ENCODE data around the gene KIF17.
"Not testable (repeated sequence)": the region's sequence is repeated elsewhere in the genome, so short reads cannot be mapped to it uniquely, and the experiment has no call there.

The KIF17 gene

DNA sequence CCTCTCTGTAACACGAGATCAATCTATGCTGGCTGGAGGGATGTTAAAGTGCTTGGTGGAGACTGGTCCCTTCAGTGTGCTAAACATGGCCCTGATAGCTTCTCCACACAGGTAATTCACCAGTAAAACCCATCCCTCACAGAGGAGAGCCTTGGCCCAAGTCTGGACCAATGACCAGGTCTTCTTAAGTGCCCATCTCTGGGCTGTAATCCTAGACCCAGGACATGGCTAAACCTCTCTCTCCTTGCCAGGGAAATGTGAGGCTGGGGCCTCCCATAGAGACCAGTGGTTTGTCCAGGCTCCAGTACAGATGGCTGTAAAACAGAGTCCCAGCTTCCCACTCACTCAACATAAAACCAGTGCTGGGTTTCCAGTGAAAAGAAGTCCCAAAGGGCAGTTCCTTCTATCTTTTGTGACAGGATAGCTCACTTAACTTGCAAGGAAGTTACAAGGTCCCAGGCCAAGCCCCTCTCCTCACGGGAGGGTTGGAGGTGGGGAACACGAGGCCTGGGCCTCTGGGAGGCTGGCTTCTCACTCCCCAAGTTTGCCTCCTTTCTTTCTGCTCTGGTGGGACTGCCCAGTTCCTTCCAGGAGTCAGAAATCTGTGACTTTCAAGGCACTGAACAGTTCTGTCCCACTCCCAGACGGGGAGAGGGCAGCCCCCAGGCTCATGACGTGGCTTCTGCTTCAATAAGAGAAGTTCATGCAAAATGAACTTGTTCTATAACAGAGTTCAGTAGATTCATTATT is 2.2 kb upstream of the KIF17 start:
- Histone ChIP-seq H3K4me3 (no peak overlapping the region), H3K27ac (no peak overlapping the region), H3K36me3 (ENCODE audit: insufficient read depth, low read length) (no peaks in the 10 kb centered on the region), H3K9me3 (ENCODE audit: low read depth, low read length) (no peaks in the 10 kb centered on the region), H3K9ac (ENCODE audit: insufficient read length) (no peak overlapping the region)
- no peak for DNase-seq (ENCODE audit: low read depth, low spot score)
- TF ChIP-seq POLR2AphosphoS5 (IDR thresholded peaks at IDR 0.05; ENCODE audit: borderline replicate concordance, low read depth, low read length) (no peak), EZH2 (IDR thresholded peaks at IDR 0.05) (no peak), FOXP2 (optimal IDR thresholded peaks at IDR 0.05; ENCODE audit: control extremely low read depth, extremely low read length, insufficient read depth) (no peak)

DNA sequence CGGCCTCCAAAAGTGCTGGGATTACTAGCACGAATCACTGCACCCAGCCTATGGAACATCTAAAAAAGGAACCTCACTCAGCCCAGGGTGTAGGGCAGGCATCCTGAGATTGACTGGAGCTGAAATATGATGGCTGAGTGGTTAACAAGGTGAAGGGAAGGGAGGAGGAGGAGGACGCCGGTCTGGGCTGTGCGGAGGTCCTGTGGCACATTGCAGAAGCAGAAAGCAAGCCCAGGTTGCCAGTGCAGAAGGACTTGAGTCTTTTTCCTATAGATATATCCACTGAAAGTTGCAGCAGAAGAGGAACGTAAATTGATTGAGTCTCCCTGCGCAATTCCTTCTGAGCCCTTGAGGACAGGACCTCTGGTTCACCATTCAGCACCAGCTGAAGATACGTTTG is 1.5 kb upstream of the KIF17 start:
- no peaks in the 10 kb centered on the region for H3K36me3 ChIP-seq (ENCODE audit: insufficient read depth, low read length)
- H3K9ac ChIP-seq (ENCODE audit: insufficient read length): no peak overlapping the region
- TF ChIP-seq FOXP2 (optimal IDR thresholded peaks at IDR 0.05; ENCODE audit: control extremely low read depth, extremely low read length, insufficient read depth) (no peak), POLR2AphosphoS5 (IDR thresholded peaks at IDR 0.05; ENCODE audit: borderline replicate concordance, low read depth, low read length) (no peak), EZH2 (IDR thresholded peaks at IDR 0.05) (no peak)
- H3K4me3 ChIP-seq: no peak overlapping the region
- no peak overlapping the region for H3K27ac ChIP-seq
- H3K9me3 ChIP-seq (ENCODE audit: low read depth, low read length): no peaks in the 10 kb centered on the region
- DNase-seq (ENCODE audit: low read depth, low spot score): no peak

DNA sequence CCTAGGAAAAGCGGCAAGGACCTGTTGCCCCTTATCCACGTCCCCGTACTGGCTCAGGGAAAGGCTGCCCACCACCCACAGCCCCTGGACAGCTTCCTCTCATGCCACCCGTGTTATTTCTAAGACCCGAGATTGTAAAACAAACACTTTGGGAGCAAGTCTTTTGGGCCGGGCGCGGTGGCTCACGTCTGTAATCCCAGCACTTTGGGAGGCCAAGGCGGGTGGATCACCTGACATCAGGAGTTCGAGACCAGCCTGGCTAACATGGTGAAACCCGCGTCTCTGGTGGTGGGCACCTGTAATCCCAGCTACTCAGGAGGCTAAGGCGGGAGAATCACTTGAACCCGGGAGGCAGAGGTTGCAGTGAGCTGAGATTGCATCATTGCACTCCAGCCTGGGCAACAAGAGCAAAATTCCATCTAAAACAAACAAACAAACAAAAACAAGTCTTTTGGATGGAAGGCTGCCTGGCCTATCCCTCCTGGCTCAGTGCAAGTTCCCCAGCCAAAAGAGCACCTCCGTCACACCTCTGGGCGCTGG is 606 bp upstream of the KIF17 start:
- not testable (repeated sequence) for H3K9ac ChIP-seq (ENCODE audit: insufficient read length); DNase-seq (ENCODE audit: low read depth, low spot score); H3K36me3 ChIP-seq (ENCODE audit: insufficient read depth, low read length); H3K9me3 ChIP-seq (ENCODE audit: low read depth, low read length); H3K27ac ChIP-seq
- peak overlapping the region; percentile 76 for H3K4me3 ChIP-seq

DNA sequence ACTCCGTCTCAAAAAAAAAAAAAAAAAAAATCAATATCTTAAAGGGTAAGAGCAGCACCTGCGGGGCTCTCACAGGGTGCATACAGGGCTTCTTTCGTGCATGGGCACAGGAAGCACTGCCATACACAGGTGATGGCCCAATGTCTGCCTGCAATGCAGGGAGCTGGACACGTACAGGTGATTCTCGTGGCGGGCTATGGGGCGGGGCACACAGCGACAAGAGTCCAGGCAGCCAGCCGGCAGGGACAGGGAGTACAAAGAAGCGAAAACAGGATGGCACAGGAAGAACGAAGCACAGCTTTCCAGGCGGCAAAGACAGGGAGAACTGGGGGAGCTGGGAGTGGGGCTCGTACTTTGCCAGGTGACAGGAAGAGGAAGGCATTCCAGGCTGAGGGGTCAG is 1.6 kb downstream of the KIF17 start:
- Histone ChIP-seq H3K36me3 (ENCODE audit: insufficient read depth, low read length) (no peaks in the 10 kb centered on the region), H3K27ac (no peak overlapping the region), H3K9ac (ENCODE audit: insufficient read length) (no peak overlapping the region), H3K9me3 (ENCODE audit: low read depth, low read length) (no peaks in the 10 kb centered on the region), H3K4me3 (no peak overlapping the region)
- TF ChIP-seq POLR2AphosphoS5 (IDR thresholded peaks at IDR 0.05; ENCODE audit: borderline replicate concordance, low read depth, low read length) (no peak), EZH2 (IDR thresholded peaks at IDR 0.05) (no peak), FOXP2 (optimal IDR thresholded peaks at IDR 0.05; ENCODE audit: control extremely low read depth, extremely low read length, insufficient read depth) (no peak)
- DNase-seq (ENCODE audit: low read depth, low spot score): no peak

DNA sequence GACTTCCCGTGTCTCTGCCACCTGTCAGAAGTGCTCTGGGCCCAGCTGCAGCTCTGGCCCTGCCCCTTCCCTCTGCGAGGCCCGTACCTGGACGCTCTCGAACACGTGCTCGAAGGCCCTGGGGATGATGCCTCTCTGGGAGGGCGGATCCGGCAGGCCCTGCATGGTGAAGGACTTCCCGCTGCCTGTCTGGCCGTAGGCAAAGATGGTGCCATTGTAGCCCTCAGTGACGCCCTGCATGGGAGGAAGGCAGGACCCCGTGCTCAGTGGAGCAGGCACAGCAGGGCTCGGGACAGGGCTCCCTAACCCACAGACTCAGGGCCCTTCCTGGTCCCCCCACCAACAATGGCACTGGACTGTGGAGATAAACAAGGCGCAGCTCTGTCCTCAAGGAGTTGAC is 2.4 kb downstream of the KIF17 start:
- Histone ChIP-seq H3K4me3 (no peak overlapping the region), H3K9ac (ENCODE audit: insufficient read length) (no peak overlapping the region), H3K27ac (no peak overlapping the region), H3K9me3 (ENCODE audit: low read depth, low read length) (no peaks in the 10 kb centered on the region), H3K36me3 (ENCODE audit: insufficient read depth, low read length) (no peaks in the 10 kb centered on the region)
- TF ChIP-seq EZH2 (IDR thresholded peaks at IDR 0.05): no peak
- no peak for TF ChIP-seq POLR2AphosphoS5 (IDR thresholded peaks at IDR 0.05; ENCODE audit: borderline replicate concordance, low read depth, low read length)
- no peak for TF ChIP-seq FOXP2 (optimal IDR thresholded peaks at IDR 0.05; ENCODE audit: control extremely low read depth, extremely low read length, insufficient read depth)
- no peak for DNase-seq (ENCODE audit: low read depth, low spot score)

DNA sequence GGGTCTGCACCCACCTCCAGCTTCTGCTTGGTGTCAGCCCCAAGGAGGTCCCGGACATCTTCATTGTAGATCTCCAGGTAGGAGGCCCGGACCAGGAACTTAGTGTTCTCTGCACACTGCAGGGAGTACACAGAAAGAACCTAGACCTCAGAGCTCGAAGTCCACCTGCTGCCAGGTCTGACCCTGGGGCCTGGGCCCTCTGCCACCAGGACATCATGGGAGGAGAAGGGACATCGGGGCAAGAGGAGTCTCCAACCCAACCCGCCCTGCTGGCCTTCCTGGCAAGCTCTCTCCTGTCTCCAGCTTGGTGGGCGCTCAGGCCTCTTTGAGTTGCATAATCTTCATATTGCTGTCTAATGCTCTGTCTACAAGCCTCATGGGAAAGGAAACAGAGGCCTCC is 4.4 kb downstream of the KIF17 start:
- Histone ChIP-seq H3K9me3 (ENCODE audit: low read depth, low read length) (no peaks in the 10 kb centered on the region), H3K36me3 (ENCODE audit: insufficient read depth, low read length) (no peaks in the 10 kb centered on the region), H3K9ac (ENCODE audit: insufficient read length) (no peak overlapping the region), H3K27ac (no peak overlapping the region), H3K4me3 (no peak overlapping the region)
- no peak for TF ChIP-seq FOXP2 (optimal IDR thresholded peaks at IDR 0.05; ENCODE audit: control extremely low read depth, extremely low read length, insufficient read depth)
- TF ChIP-seq POLR2AphosphoS5 (IDR thresholded peaks at IDR 0.05; ENCODE audit: borderline replicate concordance, low read depth, low read length): no peak
- no peak for TF ChIP-seq EZH2 (IDR thresholded peaks at IDR 0.05)
- no peak for DNase-seq (ENCODE audit: low read depth, low spot score)

DNA sequence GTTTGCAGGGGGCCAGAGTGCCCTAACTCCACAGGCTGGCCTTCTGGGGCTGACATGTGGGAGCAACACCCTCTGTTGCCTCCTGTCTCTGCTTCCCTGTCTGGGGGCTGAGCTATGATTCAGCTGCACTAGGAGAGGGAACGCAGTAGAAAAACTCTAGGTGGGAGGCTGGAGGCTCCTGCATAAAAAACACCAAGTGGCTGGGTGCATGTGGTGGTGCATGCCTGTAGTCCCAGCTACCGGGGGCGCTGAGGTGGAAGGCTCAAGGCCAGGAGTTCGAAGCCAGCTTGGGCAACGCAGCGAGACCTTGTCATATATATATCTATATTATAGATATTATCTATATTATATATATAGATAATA is 5.6 kb downstream of the KIF17 start:
- no peak overlapping the region for H3K27ac ChIP-seq
- H3K36me3 ChIP-seq (ENCODE audit: insufficient read depth, low read length): no peaks in the 10 kb centered on the region
- no peak overlapping the region for H3K4me3 ChIP-seq
- no peak overlapping the region for H3K9ac ChIP-seq (ENCODE audit: insufficient read length)
- DNase-seq (ENCODE audit: low read depth, low spot score): no peak
- H3K9me3 ChIP-seq (ENCODE audit: low read depth, low read length): no peaks in the 10 kb centered on the region
- TF ChIP-seq EZH2 (IDR thresholded peaks at IDR 0.05) (no peak), POLR2AphosphoS5 (IDR thresholded peaks at IDR 0.05; ENCODE audit: borderline replicate concordance, low read depth, low read length) (no peak), FOXP2 (optimal IDR thresholded peaks at IDR 0.05; ENCODE audit: control extremely low read depth, extremely low read length, insufficient read depth) (no peak)

DNA sequence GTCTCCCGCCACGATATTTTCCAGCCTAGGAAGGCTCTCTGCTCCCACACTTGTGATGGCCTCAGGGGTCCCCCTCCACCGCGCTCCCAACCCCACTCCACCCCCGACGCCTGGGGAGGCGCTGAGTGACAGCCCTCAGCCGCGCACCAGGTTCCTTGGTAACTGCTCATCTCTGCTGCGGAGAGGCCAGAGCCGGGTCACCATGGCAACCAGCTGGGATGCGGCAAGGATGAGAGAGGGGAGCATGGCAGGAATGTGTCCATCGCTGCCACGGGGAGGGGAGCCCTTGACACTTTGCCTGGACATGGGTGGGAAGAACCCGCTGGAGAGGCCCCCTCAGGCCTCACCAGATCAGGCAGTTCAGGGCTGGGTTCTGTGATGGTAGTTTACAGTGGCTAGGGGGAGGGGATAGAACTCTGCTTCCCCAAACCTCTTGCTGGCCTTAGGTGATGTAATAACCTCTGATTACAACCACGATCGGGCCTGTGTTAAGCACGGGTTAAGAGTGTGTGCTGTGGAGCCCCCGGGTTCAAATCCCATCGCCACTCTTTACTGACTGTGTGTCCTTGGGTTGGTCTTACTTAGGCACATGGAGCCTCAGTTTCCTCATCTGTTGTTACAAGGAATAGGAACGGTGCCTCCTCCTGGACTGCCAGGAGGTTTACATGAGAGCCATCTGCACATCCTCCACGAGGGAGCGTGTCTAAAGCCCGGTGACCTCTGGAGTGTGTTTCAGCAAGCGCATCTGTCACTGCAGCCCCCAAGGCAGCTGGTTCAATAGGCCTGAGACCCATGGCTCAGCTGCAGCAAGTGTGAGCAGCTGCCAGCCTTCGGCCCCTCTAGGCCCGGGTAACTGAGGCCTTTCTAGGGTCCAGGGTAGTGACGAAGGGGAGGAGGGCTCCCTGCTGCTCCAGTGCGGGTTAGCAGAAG is 6.3 kb downstream of the KIF17 start:
- H3K27ac ChIP-seq: no peak overlapping the region
- no peak overlapping the region for H3K9ac ChIP-seq (ENCODE audit: insufficient read length)
- no peaks in the 10 kb centered on the region for H3K36me3 ChIP-seq (ENCODE audit: insufficient read depth, low read length)
- H3K9me3 ChIP-seq (ENCODE audit: low read depth, low read length): no peaks in the 10 kb centered on the region
- no peak overlapping the region for H3K4me3 ChIP-seq
- TF ChIP-seq FOXP2 (optimal IDR thresholded peaks at IDR 0.05; ENCODE audit: control extremely low read depth, extremely low read length, insufficient read depth): no peak
- DNase-seq (ENCODE audit: low read depth, low spot score): no peak

Data from SK-N-MC (cell line).